ENCODE data around the gene MORF4L2.
"Not testable (repeated sequence)": the region's sequence is repeated elsewhere in the genome, so short reads cannot be mapped to it uniquely, and the experiment has no call there.

MORF4L2 gene

DNA sequence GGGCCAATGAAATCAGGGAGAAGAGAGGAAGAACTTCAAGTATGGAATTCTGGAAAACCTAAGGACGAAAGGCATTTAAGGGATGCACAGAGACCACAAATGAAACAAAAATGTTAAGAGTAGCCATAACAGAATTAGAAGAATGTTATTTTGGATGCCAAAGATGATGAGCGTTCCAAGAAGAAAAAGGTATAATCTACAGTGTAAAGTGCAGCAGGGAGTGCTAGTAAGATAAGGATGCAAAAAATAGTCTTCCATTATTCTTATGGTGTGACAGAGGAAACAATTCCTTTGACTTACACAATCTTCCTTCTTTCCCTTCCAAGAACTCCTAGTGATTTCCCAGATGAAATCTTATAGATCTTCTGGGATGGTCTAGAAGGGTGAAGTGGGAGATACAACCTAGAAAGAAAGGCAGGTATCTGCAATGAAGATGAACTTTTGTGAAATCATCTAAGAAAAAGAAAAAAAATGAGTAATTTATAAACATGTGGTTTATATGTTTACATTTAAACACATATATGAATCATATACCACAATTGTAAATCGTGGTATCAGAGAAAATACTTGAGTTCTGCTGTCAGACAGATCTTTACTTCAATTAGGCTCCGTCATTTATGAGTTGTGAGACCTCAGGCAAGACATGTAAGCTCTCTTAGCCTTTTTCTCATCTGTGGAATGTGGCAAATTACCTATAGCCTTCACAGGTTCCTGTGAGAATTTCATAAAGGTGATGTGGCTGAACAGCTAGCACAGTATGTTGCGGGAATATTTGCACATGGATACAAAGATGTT, 8.1 kb downstream of the MORF4L2 start:
- no peak for DNase-seq

DNA sequence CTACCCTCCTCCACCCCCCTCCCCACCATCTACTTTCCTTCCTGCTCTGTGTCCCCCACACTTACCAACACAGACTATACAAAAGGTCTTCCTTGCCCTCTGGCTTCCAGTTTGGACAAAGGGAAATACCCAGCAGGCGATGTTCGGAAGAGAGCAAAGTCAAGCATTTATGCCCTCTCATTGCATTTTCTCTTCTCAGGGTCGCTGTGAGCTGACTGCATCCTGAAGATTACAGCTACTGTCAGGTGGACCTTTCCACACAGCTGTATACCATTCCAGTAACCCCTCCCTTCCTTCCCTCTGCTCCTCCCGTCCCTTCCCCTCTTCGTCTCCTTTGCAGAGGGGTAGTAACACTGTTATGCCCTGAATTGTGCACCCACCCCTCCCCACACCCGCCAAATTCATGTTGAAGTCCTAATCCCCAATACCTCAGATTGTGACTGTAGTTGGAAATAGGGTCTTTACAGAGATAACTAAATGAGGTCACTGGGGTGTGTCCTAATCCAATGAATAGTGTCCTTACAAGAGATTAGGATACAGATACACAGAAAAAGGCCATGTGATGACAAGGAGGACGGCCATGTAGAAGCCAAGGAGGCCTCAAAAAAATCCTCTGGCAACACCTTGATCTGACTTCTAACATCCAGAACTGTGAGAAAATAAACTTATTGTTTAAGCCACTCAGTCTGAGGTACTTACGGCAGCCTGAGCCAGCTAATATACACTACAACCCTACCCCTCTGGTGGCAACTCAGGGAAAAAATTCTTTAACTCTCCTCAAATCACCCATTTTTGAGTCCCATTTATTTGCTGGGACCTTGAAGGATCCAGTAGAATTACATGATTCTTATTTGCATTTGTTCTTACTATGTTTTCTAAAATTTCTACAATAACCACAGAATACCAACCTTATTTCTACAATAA, 11.7 kb downstream of the MORF4L2 start:
- no peak for DNase-seq

DNA sequence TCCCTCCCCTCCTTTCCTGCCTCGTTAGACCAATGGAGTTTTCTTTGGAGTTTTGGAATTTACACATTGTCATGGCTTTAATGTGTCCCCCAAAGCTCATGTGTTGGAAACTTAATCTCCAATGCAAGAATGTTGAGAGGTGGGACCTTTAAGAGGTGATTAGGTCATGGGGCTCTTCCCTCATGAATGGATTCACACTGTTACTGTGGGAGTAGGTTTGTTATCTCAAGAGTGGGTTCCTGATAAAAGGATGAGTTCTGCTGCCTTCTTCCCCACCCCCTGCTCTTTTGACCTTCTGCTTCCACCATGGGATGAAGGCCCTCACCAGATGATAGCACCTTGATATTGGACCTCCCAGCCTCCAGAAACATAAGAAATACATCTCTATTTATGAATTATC, 16.8 kb downstream of the MORF4L2 start:
- DNase-seq, result no peak

DNA sequence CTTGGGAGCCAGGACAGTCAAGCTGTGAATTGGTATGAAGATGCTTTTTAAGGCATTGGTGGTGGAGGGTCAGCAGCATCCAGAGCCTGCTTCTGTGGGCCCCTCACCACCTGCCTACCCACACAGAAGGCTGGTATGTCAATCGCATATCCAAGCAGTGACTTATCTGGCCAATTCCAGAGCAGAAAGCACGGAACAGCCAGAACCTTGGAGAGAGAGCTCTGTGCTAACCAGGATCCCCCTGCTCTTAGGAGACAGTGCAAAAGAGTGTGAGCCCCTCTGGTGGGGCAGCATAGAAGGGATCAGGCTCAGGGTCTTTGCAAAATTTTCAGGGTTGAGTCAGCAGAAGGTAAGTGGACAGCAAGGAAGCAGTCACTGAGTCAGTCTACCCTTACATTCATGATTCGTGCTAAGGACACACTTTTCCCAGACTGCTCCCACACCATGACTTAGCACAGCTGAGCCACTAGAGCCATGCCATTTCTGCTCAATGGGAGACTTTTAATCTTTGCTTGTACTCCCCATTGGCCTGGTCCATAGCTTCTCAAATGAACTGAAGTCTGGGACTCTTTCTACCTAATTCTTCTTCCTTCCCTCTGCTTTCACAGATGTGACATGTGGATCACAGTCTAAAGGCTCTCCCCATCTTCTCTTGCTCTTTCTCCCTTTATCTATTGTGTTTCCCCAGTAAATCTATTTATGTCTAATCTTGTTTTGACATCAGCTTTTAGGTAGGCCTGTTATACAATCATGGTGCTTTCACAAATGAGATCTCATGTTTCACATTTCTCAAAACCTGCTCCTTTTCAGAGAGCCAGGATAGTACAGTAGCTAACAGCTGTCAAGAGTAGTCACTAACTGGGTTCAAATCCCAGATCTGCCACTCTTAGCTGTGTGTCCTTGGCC, 20.0 kb downstream of the MORF4L2 start:
- DNase-seq, result no peak

DNA sequence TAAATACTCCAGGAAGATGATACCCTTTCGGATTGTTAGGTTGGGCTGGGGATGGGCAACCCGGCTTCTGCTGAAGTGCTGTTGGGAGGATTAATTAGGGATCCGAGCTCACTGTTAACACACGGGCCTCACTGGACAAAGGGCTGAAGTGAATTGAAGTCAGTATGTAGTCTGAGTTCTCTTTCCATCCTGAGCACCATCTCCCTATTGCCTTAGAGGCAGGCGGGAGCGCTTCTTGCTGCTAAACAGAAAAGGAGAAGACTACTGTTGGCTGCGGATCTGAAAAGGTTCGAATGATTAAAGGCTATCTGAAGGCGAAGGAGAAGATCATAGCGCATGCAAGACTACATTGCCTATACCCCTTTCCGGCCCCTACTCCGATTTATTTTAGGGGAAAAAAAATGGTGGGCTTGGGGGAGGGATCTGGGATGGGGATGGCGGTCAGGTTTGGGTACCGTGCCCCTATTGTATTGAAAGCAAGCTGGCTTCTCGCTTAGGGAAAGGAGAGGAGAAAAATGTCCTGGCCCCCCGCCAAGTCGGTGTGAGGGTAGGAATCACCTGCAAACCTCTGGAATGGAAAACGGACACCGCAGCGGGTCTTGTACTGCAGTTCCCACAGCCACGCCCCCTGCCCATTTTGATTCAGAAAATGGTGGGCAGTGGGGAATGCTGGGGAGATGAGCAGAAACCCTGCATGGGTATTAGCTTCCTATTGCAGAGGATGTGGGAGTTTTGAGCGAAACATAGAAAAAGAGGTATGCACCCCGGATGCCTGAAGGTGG, 22.3 kb downstream of the MORF4L2 start:
- DNase-seq, result no peak

DNA sequence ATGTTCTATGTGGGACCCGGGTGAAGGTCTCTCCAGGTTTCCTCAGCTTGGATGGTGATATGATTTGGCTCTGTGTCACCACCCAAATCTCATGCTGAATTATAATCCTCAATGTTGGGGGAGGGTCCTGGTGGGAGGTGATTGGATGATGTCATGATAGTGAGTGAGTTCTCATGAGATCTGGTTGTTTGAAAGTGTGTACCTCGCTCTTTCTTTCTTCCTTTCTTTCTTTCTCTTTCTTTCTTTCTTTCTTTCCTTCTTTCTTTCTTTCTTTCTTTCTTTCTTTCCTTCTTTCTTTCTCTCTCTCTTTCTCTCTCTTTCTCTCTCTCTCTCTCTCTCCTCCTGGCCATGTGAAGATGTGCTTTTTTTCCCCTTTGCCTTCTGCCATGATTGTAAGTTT, 27.0 kb downstream of the MORF4L2 start:
- DNase-seq, result not testable (repeated sequence)

DNA sequence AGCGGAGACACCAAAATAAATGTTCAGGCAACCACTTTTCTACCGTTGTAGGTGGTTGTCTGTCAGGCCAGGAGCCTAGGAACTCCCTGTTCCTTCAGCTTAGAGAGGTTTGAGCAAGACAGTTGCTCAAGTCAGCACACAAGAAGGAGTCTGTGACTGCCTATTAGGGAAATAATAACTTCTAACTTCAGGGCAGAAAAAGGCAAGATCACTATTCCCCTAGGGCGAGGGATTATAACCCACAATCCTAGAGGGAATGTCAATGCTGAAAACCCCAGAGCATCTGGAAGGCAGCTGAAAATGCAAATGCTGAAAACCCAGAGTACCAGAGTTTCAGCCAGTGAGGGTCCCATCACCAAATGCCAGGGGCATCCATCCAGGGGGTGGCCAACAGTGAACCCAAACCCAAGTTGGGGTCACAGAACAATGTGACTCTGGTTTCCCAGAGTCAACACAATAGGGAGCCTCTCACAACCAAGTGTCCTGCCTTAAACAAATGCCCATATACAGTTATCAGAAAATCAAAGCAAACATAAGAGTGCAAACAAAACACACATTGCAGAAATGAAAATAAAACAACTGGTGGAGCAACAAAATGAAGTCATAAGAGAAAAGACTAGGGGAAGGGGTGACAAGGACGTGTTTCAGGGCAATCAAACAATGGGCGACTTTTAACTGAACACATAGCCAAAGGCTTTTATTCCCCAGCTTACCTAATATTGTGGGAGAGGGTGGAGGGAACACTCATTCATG, 27.6 kb downstream of the MORF4L2 start:
- no peak for DNase-seq

DNA sequence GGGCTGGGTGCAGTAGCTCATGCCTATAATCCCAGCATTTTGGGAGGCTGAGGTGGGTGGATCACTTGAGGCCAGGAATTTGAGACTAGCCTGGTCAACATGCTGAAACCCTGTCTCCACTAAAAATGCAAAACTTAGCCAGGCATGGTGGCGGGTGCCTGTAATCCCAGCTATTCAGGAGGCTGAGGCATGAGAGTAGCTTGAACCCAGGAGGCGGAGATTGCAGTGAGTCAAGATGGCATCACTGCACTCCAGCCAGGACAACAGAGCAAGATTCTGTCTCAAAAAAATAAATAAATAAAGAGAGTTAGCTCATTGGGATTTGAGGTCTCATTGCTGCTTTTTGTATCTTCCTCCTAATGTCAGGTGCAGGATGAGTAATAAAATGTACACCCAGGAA, 29.4 kb downstream of the MORF4L2 start:
- DNase-seq, result not testable (repeated sequence)

DNA sequence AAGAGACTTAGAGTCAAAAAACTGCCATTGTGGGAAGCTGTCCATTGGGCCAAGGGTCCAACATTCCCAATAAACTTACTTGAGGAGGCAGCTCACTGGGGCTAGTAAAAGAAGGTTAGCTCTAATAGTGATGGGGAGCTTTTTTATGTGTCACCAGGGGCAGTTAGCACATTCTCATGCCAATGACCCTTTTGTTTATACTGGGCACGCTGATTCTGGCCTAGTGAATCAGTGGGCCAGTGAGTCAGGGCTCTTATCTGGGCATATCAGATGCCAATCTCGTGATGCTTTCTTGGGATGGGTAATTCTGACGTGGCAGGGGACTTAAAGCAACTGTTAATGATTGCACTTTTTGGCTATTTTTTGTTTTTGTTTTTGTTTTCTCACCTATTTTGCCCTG, 29.9 kb downstream of the MORF4L2 start:
- DNase-seq, result no peak

DNA sequence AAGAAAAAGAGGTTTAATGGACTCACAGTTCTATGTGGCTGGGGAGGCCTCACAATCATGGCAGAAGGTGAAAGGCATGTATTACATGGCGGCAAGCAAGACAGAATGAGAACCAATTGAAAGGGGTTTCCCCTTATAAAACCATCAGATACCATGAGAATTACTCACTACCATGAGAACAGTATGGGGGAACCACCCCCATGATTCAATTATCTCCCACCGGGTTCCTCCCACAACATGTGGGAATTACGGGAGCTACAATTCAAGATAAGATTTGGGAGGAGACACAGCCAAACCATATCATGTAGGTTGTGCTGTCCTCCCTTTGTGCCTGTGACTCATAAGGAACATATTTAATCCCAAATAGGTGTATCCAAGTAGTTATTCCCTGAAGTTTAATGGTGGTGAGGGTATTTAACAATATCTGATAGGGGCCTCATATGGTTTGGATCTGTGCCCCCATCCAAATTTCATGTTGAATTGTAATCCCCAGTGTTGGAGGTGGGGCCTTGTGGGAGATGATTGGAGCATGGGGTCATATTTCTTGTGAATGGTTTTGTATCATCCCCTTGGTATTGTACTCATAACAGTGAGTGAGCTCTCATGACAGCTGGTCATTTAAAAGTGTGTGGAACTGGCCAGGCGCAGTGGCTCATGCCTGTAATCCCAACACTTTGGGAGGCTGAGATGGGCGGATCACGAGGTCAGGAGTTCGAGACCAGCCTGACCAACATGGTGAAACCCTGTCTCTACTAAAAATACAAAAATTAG, 31.1 kb downstream of the MORF4L2 start:
- DNase-seq, result not testable (repeated sequence)

DNA sequence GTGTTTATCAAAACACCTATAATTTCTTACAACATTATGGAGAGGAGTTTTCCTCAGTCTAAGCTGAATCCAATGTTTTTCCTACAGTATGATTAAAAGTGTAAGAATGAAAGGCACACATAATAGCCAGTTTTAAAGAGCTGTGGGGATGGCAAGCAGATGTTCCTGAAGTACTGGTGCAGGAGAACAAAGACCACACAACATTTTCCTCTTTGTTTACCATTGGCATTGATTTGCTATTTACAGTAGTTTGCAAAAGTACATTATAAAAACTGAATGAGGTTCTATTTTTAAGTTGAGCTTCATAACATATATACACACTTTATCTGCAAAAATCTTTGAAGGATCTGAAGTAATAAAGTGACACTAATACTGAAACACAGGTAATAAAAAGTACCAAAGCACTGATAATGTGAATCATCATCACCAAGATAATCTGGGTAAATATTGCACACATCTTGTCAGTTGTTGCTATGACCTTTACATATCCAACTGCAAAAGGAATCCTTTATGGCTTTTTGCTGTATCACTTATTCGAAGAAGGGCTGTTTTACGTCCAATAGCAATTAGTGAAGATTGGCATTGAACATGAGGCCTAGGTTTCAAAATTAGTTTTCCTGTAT, 35.2 kb downstream of the MORF4L2 start:
- DNase-seq, result no peak

DNA sequence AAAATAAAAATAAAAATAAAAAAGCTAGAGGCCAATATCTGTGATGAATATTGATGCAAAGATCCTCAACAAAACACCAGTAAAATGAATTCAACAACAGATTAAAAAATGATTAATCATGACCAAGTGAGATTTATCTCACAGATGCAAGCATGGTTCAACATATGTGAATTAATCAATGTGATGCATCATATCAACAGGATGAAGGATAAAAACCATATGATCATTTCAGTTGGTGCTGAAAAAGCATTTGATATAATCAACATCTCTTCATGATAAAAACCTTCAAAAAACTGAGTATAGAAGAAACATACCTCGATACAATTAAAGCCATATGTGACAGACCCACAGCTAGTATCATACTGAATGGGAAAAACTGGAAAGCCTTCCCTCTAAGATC, 38.9 kb downstream of the MORF4L2 start:
- no peak for DNase-seq

DNA sequence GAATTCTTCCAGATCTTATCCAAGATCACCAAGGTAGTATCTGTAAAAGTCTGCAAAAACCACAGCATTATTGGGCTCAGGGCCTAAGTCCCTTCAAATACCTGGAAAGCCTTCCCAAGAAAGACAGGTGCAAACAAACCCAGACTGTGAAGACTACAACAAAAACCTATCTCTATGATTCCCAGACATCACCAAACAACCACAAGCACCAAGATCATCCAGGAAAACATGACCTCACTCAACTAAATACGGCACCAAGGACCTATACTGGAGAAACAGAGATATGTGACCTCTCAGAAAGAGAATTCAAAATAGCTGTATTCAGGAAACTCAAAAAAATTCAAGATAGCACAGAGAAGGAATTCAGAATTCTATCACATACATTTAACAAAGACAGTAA, 42.4 kb downstream of the MORF4L2 start:
- DNase-seq, result no peak

DNA sequence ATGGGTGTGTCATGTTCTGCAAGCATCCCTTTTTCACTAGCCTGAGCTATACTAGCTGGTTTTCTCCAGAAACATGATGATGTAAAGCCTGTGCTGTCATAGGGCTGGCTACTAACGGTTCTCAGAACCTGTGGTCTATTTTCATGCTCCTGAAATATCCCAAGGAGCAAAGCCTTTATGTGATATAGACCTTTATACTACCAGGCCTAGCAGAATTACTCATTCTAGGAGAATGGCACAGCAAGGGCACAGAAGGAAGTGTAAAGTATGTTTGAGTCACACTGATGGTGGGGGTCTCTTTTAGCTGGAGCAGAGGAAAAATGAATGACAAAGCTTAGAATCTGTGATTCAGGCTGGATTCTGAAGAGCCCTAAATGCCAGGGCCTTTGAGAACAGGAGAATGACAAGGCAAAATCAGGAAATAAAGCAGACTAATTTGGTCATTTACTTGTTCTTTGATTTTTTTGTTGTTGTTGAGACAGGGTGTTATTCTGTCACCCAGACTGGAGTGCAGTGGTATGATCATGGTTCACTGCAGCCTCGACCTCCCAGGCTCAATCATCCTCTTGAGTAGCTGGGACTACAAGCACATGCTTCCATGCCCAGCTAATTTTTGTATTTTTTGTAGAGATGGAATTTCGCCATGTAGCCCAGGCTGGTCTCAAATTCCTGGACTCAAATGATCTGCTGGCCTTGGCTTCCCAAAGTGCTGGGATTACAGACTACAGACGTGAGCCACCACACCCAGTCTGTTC, 45.9 kb downstream of the MORF4L2 start:
- no peak for DNase-seq

DNA sequence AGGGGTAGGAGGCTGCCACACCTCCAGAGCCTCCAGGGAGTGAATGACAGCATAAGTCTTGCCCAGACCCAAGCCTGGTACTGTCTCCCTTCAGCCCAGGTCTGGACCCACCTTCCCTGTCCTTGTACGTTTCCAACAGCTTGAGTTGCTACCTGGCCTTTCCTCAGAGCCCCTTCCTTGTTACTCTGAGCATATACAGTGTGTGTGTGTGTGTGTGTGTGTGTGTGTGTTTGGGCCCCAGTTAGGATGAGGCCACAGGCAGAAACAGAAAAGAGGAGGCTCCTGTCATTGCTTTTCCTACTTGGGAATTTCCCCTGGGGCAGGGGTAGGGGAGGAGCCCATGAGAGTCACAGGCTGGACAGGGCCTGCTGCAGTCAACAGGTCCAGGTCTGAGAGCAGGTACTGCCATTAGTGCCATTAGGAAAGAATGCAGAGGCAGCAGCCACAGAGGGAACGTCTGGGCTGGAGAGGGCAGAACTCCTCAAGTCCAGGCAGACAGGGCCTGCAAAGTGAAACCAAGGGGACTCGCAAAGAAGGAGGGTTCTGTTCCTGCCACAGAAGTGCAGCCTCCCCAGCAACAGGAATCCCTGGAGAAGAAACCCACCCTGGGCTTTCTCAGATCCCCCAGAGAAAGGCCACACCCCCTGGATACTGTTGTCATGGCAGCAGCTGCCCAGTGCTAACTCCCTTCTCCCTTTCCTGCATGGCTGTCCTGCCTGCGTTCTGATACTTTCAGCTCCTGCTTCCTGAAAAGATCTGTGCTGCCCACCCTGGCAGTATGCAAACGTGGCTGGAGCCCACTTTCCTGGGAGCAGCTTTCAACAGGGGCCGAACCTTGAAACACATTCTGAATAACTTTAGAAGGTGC, 47.8 kb downstream of the MORF4L2 start:
- not testable (repeated sequence) for DNase-seq

DNA sequence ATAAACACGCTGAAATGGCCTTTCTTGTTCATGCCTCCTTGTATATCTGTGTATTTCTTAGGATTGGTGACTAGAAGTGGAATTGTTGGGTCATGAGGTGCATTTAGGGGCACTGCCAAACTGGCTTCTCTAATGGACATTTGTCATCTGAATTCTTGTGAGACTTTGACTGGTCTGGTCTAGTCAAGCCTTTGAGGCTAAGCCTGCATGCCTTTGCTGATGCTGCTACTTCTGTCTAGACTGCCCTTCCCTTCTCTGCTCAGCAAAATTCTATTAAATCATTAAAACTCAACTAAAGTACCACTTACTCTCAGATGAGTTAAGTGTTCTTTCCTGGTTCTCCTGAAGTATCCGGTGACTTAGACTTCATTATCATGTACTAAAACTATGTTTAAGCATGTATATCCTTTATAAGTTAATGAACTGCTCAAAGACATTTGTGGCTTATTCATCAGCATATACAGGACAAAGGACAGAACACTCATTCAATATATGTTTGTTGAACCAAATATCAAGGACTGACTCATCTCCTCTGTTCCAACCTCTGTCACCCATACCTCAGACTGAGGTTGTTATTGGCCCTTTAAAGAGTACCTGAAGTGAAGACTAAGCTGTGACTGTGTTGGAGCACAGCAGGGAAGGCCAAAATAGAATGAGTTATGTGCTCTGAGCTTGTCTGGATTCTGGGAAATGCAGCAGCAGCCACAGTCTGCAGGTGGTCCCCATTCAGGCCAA, 48.7 kb downstream of the MORF4L2 start:
- DNase-seq, result no peak

DNA sequence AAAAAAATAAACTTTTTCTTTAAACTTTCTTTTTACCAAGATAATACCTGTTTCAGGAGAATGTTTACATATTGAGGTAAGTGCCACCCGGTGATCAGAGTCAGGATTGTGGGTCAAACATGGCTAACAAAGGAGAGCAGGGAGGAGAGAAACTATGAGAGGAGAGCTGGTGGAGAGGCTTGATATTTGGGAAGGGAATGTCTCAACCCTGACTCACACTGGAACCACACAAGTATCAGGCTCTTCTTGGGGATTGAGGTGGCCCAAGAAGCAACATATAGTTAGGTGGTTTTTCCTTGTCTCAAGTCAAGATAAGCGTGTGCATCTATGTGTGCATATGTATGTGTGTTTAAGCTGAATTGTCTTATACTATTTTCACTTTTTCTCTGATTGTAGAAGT, 51.1 kb downstream of the MORF4L2 start:
- no peak for DNase-seq

DNA sequence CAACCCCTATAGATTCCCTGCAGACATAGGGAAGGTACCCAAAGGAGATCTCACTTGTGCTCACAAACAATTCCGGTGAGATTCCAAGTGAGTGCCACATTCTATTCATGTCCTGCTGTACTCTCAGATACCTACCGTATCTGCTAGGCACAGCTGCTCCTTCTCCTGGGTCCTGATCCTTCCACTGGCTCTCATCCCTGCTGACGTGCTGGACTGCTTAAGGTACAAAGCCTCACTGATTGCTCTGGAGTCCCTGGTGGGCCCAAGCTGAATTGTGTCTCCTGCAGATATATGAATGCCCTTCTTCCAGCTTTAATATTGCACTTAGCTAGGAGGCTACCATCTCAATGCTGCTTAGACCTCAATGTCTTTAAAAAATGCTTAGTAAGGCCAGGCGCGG, 55.4 kb downstream of the MORF4L2 start:
- DNase-seq, result no peak
